WTC11 (cell line): Measurements from ENCODE around the gene FBXO45. TPM values are rescaled to one million over a fixed set of nuclear protein-coding genes. Genes with fewer than 3 reads are reported as not detected.

Experiments
- ATAC-seq: fragments of 200-7000 bp; cut with Tn5 transposase; 2 replicates; pipeline ENCODE4 v1.10.0; 2021; ENCODE audit warnings: mild to moderate bottlenecking, moderate library complexity
- CTCF ChIA-PET: fragments of 300-600 bp; sonication (Branson Sonifier 250); formaldehyde crosslinking; loops from one replicate; lab custom pipeline; 2021; ENCODE audit warnings: antibody characterized with exemption; lab: Charles Lee
- POLR2A ChIA-PET: fragments of 350-600 bp; sonication (Branson Sonifier 250); formaldehyde crosslinking; loops from one replicate; lab custom pipeline; 2021; ENCODE audit warnings: antibody characterized with exemption; lab: Charles Lee
- DNase-seq: peaks from one replicate; pipeline ENCODE4 v3.0.0; 2021; ENCODE audit warnings: low spot score
- H3K27ac Mint-ChIP-seq: 2 replicates; pipeline ENCODE4 v1.8.0; 2021; ENCODE audit warnings: mixed read lengths
- H3K27me3 Mint-ChIP-seq: 2 replicates; pipeline ENCODE4 v1.8.0; 2021; ENCODE audit warnings: low read depth, mild to moderate bottlenecking, moderate library complexity, mixed read lengths
- H3K36me3 Mint-ChIP-seq: 2 replicates; pipeline ENCODE4 v1.8.0; 2021; ENCODE audit warnings: mixed read lengths
- H3K4me1 Mint-ChIP-seq: 2 replicates; pipeline ENCODE4 v1.8.0; 2022; ENCODE audit warnings: mixed read lengths
- H3K4me3 Mint-ChIP-seq: 2 replicates; pipeline ENCODE4 v1.8.0; 2021; ENCODE audit warnings: mild to moderate bottlenecking, moderate library complexity, mixed read lengths
- H3K9me3 Mint-ChIP-seq: 2 replicates; pipeline ENCODE4 v1.8.0; 2021; ENCODE audit warnings: mixed read lengths
- CREM ChIP-seq: sonication (generic); formaldehyde crosslinking; IDR thresholded peaks from 2 replicates; pipeline ENCODE4 v1.8.1; 2022; ENCODE audit warnings: mild to moderate bottlenecking, missing genetic modification reagents, moderate library complexity
- CTCF ChIP-seq: fragments of 200-600 bp; IDR thresholded peaks from 2 replicates; pipeline ENCODE4 v1.8.0; 2022; ENCODE audit warnings: antibody characterized with exemption
- ERG ChIP-seq: fragments of 250-450 bp; sonication (Bioruptor Pico); IDR thresholded peaks from 2 replicates; pipeline ENCODE4 v1.8.0; 2021; ENCODE audit warnings: mild to moderate bottlenecking
- GRHL2 ChIP-seq: fragments of 250-450 bp; sonication (Bioruptor Pico); IDR thresholded peaks from 2 replicates; pipeline ENCODE4 v1.8.0; 2022; ENCODE audit warnings: mild to moderate bottlenecking, moderate library complexity; ENCODE audit not compliant: insufficient replicate concordance, severe bottlenecking
- IRF2 ChIP-seq: sonication (generic); formaldehyde crosslinking; IDR thresholded peaks from 2 replicates; pipeline ENCODE4 v1.8.0; 2022; ENCODE audit warnings: low read depth, missing genetic modification reagents, borderline replicate concordance
- MAX ChIP-seq: sonication (generic); formaldehyde crosslinking; IDR thresholded peaks from 2 replicates; pipeline ENCODE4 v1.8.0; 2022; ENCODE audit warnings: mild to moderate bottlenecking, missing genetic modification reagents
- PREB ChIP-seq: sonication (generic); formaldehyde crosslinking; IDR thresholded peaks from 2 replicates; pipeline ENCODE4 v1.8.1; 2022; ENCODE audit warnings: mild to moderate bottlenecking, missing genetic modification reagents, moderate library complexity, borderline replicate concordance
- SP1 ChIP-seq: sonication (generic); formaldehyde crosslinking; conservative IDR thresholded peaks from 2 replicates; pipeline ENCODE4 v1.8.1; 2022; ENCODE audit warnings: missing genetic modification reagents
- ZBTB21 ChIP-seq: sonication (generic); formaldehyde crosslinking; IDR thresholded peaks from 2 replicates; pipeline ENCODE4 v1.8.1; 2023; ENCODE audit warnings: mild to moderate bottlenecking, missing genetic modification reagents, borderline replicate concordance
- ZBTB43 ChIP-seq: sonication (generic); formaldehyde crosslinking; IDR thresholded peaks from 2 replicates; pipeline ENCODE4 v1.8.1; 2023; ENCODE audit warnings: mild to moderate bottlenecking, missing genetic modification reagents
- ZMAT4 ChIP-seq: fragments of 250-450 bp; sonication (Bioruptor Pico); IDR thresholded peaks from 2 replicates; pipeline ENCODE4 v1.9.0; 2021; ENCODE audit warnings: mild to moderate bottlenecking
- ZNF121 ChIP-seq: sonication (generic); formaldehyde crosslinking; IDR thresholded peaks from 2 replicates; pipeline ENCODE4 v1.8.0; 2023; ENCODE audit warnings: missing genetic modification reagents
- ZNF396 ChIP-seq: fragments of 250-450 bp; sonication (Bioruptor Pico); IDR thresholded peaks from 2 replicates; pipeline ENCODE4 v1.8.0; 2021; ENCODE audit warnings: mild to moderate bottlenecking, moderate library complexity, borderline replicate concordance
- ZNF532 ChIP-seq: fragments of 250-450 bp; sonication (Bioruptor Pico); IDR thresholded peaks from 2 replicates; pipeline ENCODE4 v1.9.0; 2021; ENCODE audit warnings: mild to moderate bottlenecking, borderline replicate concordance
- total RNA-seq: library from RNA; stranded (reverse); gene quantifications from 3 replicates; pipeline ENCODE4 v1.2.3, GENCODE V29; 2021

The FBXO45 gene
- total RNA-seq, 1 experiment from 2014 or later = 15.4 TPM

GRCh38 chr3:196568246-196569002 is at the start of gene FBXO45, which contains the start of gene WDR53 (continued):
- no peak for TF ChIP-seq PREB (CRISPR knock-in tag)
- TF ChIP-seq ZBTB43 = 0 out of 2 replicates have a peak, but pooled peaks have one; percentile 66
- no peak for TF ChIP-seq ERG (CRISPR knock-in tag)
- no peak for TF ChIP-seq ZNF396 (CRISPR knock-in tag)
- TF ChIP-seq GRHL2 (CRISPR knock-in tag) = no peak
- peak; percentile 99 for TF ChIP-seq SP1
- TF ChIP-seq ZNF532 (CRISPR knock-in tag) = no peak
- peak; percentile 57; the same call in 1 of the 2 replicates for TF ChIP-seq ZBTB21 (CRISPR knock-in tag)
- no peak for TF ChIP-seq ZMAT4 (CRISPR knock-in tag)
- peak; percentile 100 for TF ChIP-seq CREM (CRISPR knock-in tag)
- TF ChIP-seq IRF2 (CRISPR knock-in tag) = no peak

- CTCF ChIA-PET = interaction anchor here (0.6 to 3.6 kb wide), 6 partner anchors 9 to 446 kb away, joined by 3 to 12 read pairs (median 6); no protein-coding TSS in a partner anchor
- peaks cover 51% of the 10 kb centered on the region for H3K36me3 Mint-ChIP-seq
- POLR2A ChIA-PET = no interaction called here
- ATAC-seq (peak; percentile 78), DNase-seq (peak; percentile 80)
- TF ChIP-seq CTCF (peak; percentile 69), ZNF121 (no peak), MAX (peak; percentile 60)
- H3K9me3 Mint-ChIP-seq = peaks cover 65% of the 10 kb centered on the region
- H3K4me1 Mint-ChIP-seq = peaks cover 8% of the 10 kb centered on the region
- H3K27ac Mint-ChIP-seq = no peak overlapping the region
- no peak overlapping the region for H3K4me3 Mint-ChIP-seq
- peaks cover 18% of the 10 kb centered on the region for H3K27me3 Mint-ChIP-seq
Observed at GRCh38 chr3:196518966-196519717, 49.3 kb upstream of the FBXO45 start.
